Prostate gland (tissue), 2 donors: Measurements from ENCODE around the gene NOL9.

Experiments
- CTCF ChIP-seq, 4 experiments: fragments of 200-600 bp in 2 of 4; fragments of 450-650 bp in 2 of 4; sonication (generic) in 2 of 4; IDR thresholded peaks; 1 replicate in 3 of 4; 2 replicates in 1 of 4; pipeline ENCODE4 v1.5.1; 2016 to 2019; ENCODE audit warnings: antibody characterized with exemption in 4 of 4, mild to moderate bottlenecking in 2 of 4, moderate library complexity in 2 of 4
- POLR2A ChIP-seq: fragments of 450-650 bp; IDR thresholded peaks from one replicate; pipeline ENCODE4 v1.6.1; 2016; ENCODE audit warnings: antibody characterized with exemption, mild to moderate bottlenecking

- TF ChIP-seq CTCF (IDR thresholded peaks at IDR 0.05), result no peak
- TF ChIP-seq POLR2A, result no peak
Measured at GRCh38 chr1:6495540-6496364, 58.6 kb downstream of the NOL9 start.
